Neural cell (in vitro differentiated cells): ENCODE data around the gene SAPCD1. TPM values are rescaled to one million over a fixed set of nuclear protein-coding genes. Genes with fewer than 3 reads are reported as not detected.

Experiments
- H2AFZ ChIP-seq: fragments of 200-600, 300-800 bp; sonication (generic), shearing (Covaris generic); 2 replicates; pipeline ENCODE4 v1.6.0; 2014; ENCODE audit warnings: low read depth, mild to moderate bottlenecking, antibody characterized with exemption, low read length, moderate library complexity
- H3F3A ChIP-seq: fragments of 200-600 bp; shearing (Covaris generic); 2 replicates; pipeline ENCODE4 v1.6.1; 2016; ENCODE audit warnings: mild to moderate bottlenecking, moderate library complexity, mixed read lengths, antibody characterized with exemption, low read length; ENCODE audit not compliant: insufficient read depth, poor library complexity, severe bottlenecking
- H3K27ac ChIP-seq: fragments of 200-600, 300-800 bp; sonication (generic), shearing (Covaris generic); 2 replicates; pipeline ENCODE4 v1.5.1; 2014; ENCODE audit warnings: mild to moderate bottlenecking, low read length, moderate library complexity
- H3K27me3 ChIP-seq: fragments of 300-800, 200-600 bp; sonication (generic), shearing (Covaris generic); 2 replicates; pipeline ENCODE4 v1.6.0; 2014; ENCODE audit warnings: mild to moderate bottlenecking, low read depth, low read length, moderate library complexity; ENCODE audit not compliant: insufficient read depth
- H3K36me3 ChIP-seq: fragments of 300-800, 200-600 bp; sonication (generic), shearing (Covaris generic); 2 replicates; pipeline ENCODE4 v1.5.1; 2014; ENCODE audit warnings: mild to moderate bottlenecking, antibody characterized with exemption, low read length, moderate library complexity; ENCODE audit not compliant: insufficient read depth
- H3K4me2 ChIP-seq: fragments of 300-800, 200-600 bp; sonication (generic), shearing (Covaris generic); 2 replicates; pipeline ENCODE4 v1.6.0; 2014; ENCODE audit warnings: mild to moderate bottlenecking, low read length
- H3K4me3 ChIP-seq: fragments of 300-800, 200-600 bp; sonication (generic), shearing (Covaris generic); 2 replicates; pipeline ENCODE4 v1.5.1; 2014; ENCODE audit warnings: mild to moderate bottlenecking, low read length, moderate library complexity
- H3K79me2 ChIP-seq: fragments of 200-600 bp; shearing (Covaris generic); replicated peaks from 2 replicates; pipeline ENCODE4 v1.6.0; 2014; ENCODE audit warnings: mild to moderate bottlenecking, low read length, moderate library complexity; ENCODE audit not compliant: insufficient read depth
- H3K9ac ChIP-seq: fragments of 300-800, 200-600 bp; sonication (generic), shearing (Covaris generic); 2 replicates; pipeline ENCODE4 v1.6.1; 2016; ENCODE audit warnings: mild to moderate bottlenecking, low read length, mixed read lengths
- H3K9me2 ChIP-seq: fragments of 200-600 bp; shearing (Covaris generic); 2 replicates; pipeline ENCODE4 v1.6.1; 2016; ENCODE audit warnings: mild to moderate bottlenecking, low read length, mixed read lengths; ENCODE audit not compliant: insufficient read depth
- H3K9me3 ChIP-seq: fragments of 200-600, 300-800 bp; sonication (generic), shearing (Covaris generic); 2 replicates; pipeline ENCODE4 v1.6.1; 2016; ENCODE audit warnings: mild to moderate bottlenecking, mixed run types, low read length, moderate library complexity, mixed read lengths
- H4K20me1 ChIP-seq: fragments of 200-600 bp; shearing (Covaris generic); 2 replicates; pipeline ENCODE4 v1.6.1; 2016; ENCODE audit warnings: mild to moderate bottlenecking, mixed run types; ENCODE audit not compliant: insufficient read depth
- EP300 ChIP-seq: fragments of 450-650 bp; conservative IDR thresholded peaks from 2 replicates; pipeline ENCODE4 v1.6.1; 2014; ENCODE audit warnings: antibody characterized with exemption, mild to moderate bottlenecking, moderate library complexity; ENCODE audit not compliant: poor library complexity, severe bottlenecking
- EZH2 ChIP-seq: fragments of 200-600, 300-800 bp; shearing (Covaris generic), sonication (generic); IDR thresholded peaks from 2 replicates; pipeline ENCODE4 v1.6.1; 2014; ENCODE audit warnings: antibody characterized with exemption, low read length, borderline replicate concordance, mild to moderate bottlenecking; ENCODE audit not compliant: insufficient read depth, poor library complexity, severe bottlenecking
- MXI1 ChIP-seq: fragments of 450-650 bp; conservative IDR thresholded peaks from 2 replicates; pipeline ENCODE4 v1.6.1; 2014; ENCODE audit warnings: antibody characterized with exemption, mild to moderate bottlenecking; ENCODE audit not compliant: poor library complexity, severe bottlenecking
- POLR2AphosphoS5 ChIP-seq: IDR thresholded peaks from 2 replicates; pipeline ENCODE4 v1.6.1; 2012
- RAD21 ChIP-seq: fragments of 450-650 bp; conservative IDR thresholded peaks from 2 replicates; pipeline ENCODE4 v1.6.1; 2014; ENCODE audit warnings: antibody characterized with exemption, mild to moderate bottlenecking, moderate library complexity
- REST ChIP-seq: IDR thresholded peaks from 2 replicates; pipeline ENCODE4 v1.6.1; 2012; ENCODE audit warnings: borderline replicate concordance
- SMC3 ChIP-seq: fragments of 450-650 bp; conservative IDR thresholded peaks from 2 replicates; pipeline ENCODE4 v1.6.1; 2014; ENCODE audit warnings: antibody characterized with exemption, mild to moderate bottlenecking, moderate library complexity; ENCODE audit not compliant: poor library complexity
- TAF1 ChIP-seq: IDR thresholded peaks from 2 replicates; pipeline ENCODE4 v1.6.1; 2012; ENCODE audit warnings: low read depth
- polyA plus RNA-seq: library from polyadenylated mRNA; depleted of rRNA; stranded (reverse); fragments of >200 nt; gene quantifications from 2 replicates; pipeline ENCODE4 v1.2.3, GENCODE V29; 2014
- TF ChIP-seq, protein P1 (sequence below): fragments of 450-650 bp; IDR thresholded peaks from 2 replicates; pipeline ENCODE4 v1.5.1; 2014; ENCODE audit warnings: antibody characterized with exemption, mild to moderate bottlenecking, moderate library complexity; ENCODE audit not compliant: poor library complexity, severe bottlenecking

Gene SAPCD1
- polyA plus RNA-seq, 1 donor from 2014 or later, result not detected

DNA sequence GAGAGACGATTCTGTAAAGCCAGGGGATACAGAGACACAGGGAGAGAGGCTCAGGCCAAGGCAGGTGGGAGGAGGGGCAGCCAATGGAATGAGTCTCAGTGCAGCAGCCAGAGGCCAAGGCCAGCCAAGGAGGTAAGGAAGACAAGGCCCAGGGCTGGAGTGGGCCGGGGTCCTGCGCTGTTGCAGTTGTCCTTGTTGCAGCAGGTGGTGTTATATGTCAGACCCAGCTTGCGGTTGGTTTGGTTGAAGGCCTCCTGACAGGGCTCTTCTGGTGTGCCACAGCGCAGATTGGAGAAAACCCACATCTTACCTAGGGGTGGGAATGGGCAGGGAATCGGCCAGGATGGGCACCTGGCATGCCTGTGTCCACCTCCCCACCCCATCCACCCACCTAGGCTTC is 43.5 kb upstream of the SAPCD1 start:
- no peak overlapping the region for H3K27ac ChIP-seq
- H3K79me2 ChIP-seq, result no peaks in the 10 kb centered on the region
- no peak overlapping the region for H2AFZ ChIP-seq
- H4K20me1 ChIP-seq, result no peaks in the 10 kb centered on the region
- H3K9me3 ChIP-seq, result no peaks in the 10 kb centered on the region
- H3K27me3 ChIP-seq, result no peaks in the 10 kb centered on the region
- H3K4me2 ChIP-seq, result no peak overlapping the region
- no peak for TF ChIP-seq MXI1
- no peak for TF ChIP-seq POLR2AphosphoS5
- no peaks in the 10 kb centered on the region for H3K9me2 ChIP-seq
- H3K36me3 ChIP-seq, result no peaks in the 10 kb centered on the region
- no peak overlapping the region for H3K9ac ChIP-seq
- no peaks in the 10 kb centered on the region for H3F3A ChIP-seq
- H3K4me3 ChIP-seq, result no peak overlapping the region

DNA sequence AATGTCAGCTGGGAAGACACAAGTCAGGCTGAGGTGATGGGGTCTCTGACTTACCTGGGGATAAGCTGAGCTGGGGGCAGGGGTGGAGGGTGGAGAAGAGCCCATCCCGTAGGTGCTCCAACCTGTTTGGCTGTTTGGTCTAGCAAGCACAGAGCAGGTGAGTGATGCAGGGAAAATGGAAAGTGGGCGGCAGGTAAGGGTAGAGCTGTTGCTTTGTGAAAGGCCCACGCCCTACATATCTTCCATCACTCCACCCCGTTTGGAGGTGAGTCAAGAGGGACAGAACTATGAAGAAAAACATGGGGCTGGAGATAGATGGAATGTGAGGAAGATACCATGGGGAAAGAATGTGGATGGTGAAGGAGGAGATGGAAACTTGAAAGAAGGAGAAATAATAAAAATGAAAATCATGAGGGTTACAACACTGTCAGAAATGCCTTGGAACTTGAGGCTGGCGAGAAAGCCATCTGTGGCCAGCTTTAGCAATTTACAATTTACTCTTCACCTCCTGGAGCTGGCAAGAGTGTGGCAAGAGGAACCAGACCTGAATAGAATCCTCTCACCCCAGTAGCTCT is 42.2 kb upstream of the SAPCD1 start:
- H3K9me2 ChIP-seq, result no peaks in the 10 kb centered on the region
- no peaks in the 10 kb centered on the region for H3K79me2 ChIP-seq
- no peak for TF ChIP-seq REST
- no peak for TF ChIP-seq MXI1
- no peak for TF ChIP-seq POLR2AphosphoS5
- no peak for TF ChIP-seq EP300
- TF ChIP-seq, protein P1, sequence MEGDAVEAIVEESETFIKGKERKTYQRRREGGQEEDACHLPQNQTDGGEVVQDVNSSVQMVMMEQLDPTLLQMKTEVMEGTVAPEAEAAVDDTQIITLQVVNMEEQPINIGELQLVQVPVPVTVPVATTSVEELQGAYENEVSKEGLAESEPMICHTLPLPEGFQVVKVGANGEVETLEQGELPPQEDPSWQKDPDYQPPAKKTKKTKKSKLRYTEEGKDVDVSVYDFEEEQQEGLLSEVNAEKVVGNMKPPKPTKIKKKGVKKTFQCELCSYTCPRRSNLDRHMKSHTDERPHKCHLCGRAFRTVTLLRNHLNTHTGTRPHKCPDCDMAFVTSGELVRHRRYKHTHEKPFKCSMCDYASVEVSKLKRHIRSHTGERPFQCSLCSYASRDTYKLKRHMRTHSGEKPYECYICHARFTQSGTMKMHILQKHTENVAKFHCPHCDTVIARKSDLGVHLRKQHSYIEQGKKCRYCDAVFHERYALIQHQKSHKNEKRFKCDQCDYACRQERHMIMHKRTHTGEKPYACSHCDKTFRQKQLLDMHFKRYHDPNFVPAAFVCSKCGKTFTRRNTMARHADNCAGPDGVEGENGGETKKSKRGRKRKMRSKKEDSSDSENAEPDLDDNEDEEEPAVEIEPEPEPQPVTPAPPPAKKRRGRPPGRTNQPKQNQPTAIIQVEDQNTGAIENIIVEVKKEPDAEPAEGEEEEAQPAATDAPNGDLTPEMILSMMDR, result no peak
- no peak for TF ChIP-seq EZH2
- no peak for TF ChIP-seq RAD21
- no peak for TF ChIP-seq SMC3
- no peak for TF ChIP-seq TAF1
- H3K36me3 ChIP-seq, result no peaks in the 10 kb centered on the region
- H3K4me2 ChIP-seq, result no peak overlapping the region
- H4K20me1 ChIP-seq, result no peaks in the 10 kb centered on the region
- H3F3A ChIP-seq, result no peaks in the 10 kb centered on the region
- no peaks in the 10 kb centered on the region for H3K27me3 ChIP-seq
- H3K9me3 ChIP-seq, result no peaks in the 10 kb centered on the region
- no peak overlapping the region for H2AFZ ChIP-seq
- H3K4me3 ChIP-seq, result no peak overlapping the region
- no peak overlapping the region for H3K27ac ChIP-seq
- no peak overlapping the region for H3K9ac ChIP-seq
